ENCODE results near the gene AP2M1. TPM values are rescaled to one million over a fixed set of nuclear protein-coding genes. Genes with fewer than 3 reads are reported as not detected.

The AP2M1 gene
- total and polyA plus RNA-seq, 2 of the 13 experiments (the other 11 are each of a cell fraction or from before 2014, with no cell fraction given), result 126 to 146 TPM

- TF ChIP-seq ARID5B (CRISPR knock-in tag; IDR thresholded peaks at IDR 0.05) (no peak), ZNF691 (CRISPR knock-in tag; IDR thresholded peaks at IDR 0.05; ENCODE audit: borderline replicate concordance, low read depth) (no peak), POLR2AphosphoS5 (IDR thresholded peaks at IDR 0.05; ENCODE audit: low read depth, low read length) (no peak), ZGPAT (CRISPR knock-in tag; IDR thresholded peaks at IDR 0.05) (no peak), ZNF431 (CRISPR knock-in tag; IDR thresholded peaks at IDR 0.05; ENCODE audit: borderline replicate concordance, low read depth) (no peak)
Measured at GRCh38 chr3:184181596-184181995, 6.9 kb downstream of the AP2M1 start (continued).

- H4K20me1 ChIP-seq (ENCODE audit: insufficient read depth, low read length), result peaks cover 4% of the 10 kb centered on the region; the same call in 1 of the 2 replicates
- ChIA-PET POLR2A (interaction anchor here (0.6 to 1.2 kb wide), 3 partner anchors 9 to 143 kb away, joined by 3 to 5 read pairs (median 3); no protein-coding TSS in a partner anchor), CTCF (ENCODE audit: low intra/inter-chr PET ratio, low total read pairs) (no interaction called here)
- in situ Hi-C loops (cut with HindIII; ENCODE audit: extremely low pct_ligation_motif_present, low pct_unique_long_range_greater_than_20kb) (no loop called here), intact Hi-C loops (cut with micrococcal nuclease; ENCODE audit: unreplicated experiment) (no loop called here)
- H3K4me3 ChIP-seq (replicated peaks in 1 of 3; ENCODE audit: insufficient read depth in 1 of 3, low read depth in 2 of 3, low read length in 3 of 3), result no peak overlapping the region
- WGBS (ENCODE audit: low lambda C conversion rate), result 94% methylated on average over 5 of the region's 5 CpGs
- H3K4me2 ChIP-seq (ENCODE audit: low read depth, low read length), result no peak overlapping the region
- no peak for TF ChIP-seq PHF5A (CRISPR knock-in tag; IDR thresholded peaks at IDR 0.05; ENCODE audit: low read depth, unreplicated experiment)
- peak; percentile 24 for TF ChIP-seq AGO2 (optimal IDR thresholded peaks at IDR 0.05; ENCODE audit: low read depth, low read length)
- BruUV-seq (replicated peaks), result no TSS peak
- H3K79me2 ChIP-seq (ENCODE audit: insufficient read depth, low read length), result peaks cover 28% of the 10 kb centered on the region
- H3K9me3 ChIP-seq (ENCODE audit: low read length), result no peaks in the 10 kb centered on the region
- no peak overlapping the region for H2AFZ ChIP-seq (ENCODE audit: low read length)
- no peak overlapping the region for H3K27ac ChIP-seq (ENCODE audit: extremely low read length, insufficient read depth, low read length)
- H3K36me3 ChIP-seq (replicated peaks in 1 of 2; ENCODE audit: control insufficient read depth in 1 of 2, insufficient read depth in 2 of 2, low read length in 2 of 2), result peaks cover 42 to 63% of the 10 kb centered on the region in 2 experiments
- no peak overlapping the region for H3K9ac ChIP-seq (ENCODE audit: insufficient read depth, low read depth, low read length)
- no peaks in the 10 kb centered on the region; a peak in 1 of 5 replicates for H3K27me3 ChIP-seq (ENCODE audit: control insufficient read depth in 1 of 2, insufficient read depth in 2 of 2, low read length in 2 of 2)
- peaks cover 25% of the 10 kb centered on the region for H3K4me1 ChIP-seq (ENCODE audit: insufficient read depth, low read length)
- ATAC-seq (no peak), DNase-seq (ENCODE audit: low spot score) (no peak), FAIRE-seq (no peak)
Measured at GRCh38 chr3:184183679-184184078, 9.0 kb downstream of the AP2M1 start.
